Kidney tubule cell (primary cell): Measurements from ENCODE around the gene CDK5RAP2.
A peak's percentile ranks its signal among the peaks of the same experiment; 100 is the strongest.
"Not testable (repeated sequence)": the region's sequence is repeated elsewhere in the genome, so short reads cannot be mapped to it uniquely, and the experiment has no call there.

ENCODE experiments used
- DNase-seq: peaks from one replicate; pipeline ENCODE4 v3.0.0-alpha.2; 2018; ENCODE audit warnings: low spot score

The CDK5RAP2 gene

DNA sequence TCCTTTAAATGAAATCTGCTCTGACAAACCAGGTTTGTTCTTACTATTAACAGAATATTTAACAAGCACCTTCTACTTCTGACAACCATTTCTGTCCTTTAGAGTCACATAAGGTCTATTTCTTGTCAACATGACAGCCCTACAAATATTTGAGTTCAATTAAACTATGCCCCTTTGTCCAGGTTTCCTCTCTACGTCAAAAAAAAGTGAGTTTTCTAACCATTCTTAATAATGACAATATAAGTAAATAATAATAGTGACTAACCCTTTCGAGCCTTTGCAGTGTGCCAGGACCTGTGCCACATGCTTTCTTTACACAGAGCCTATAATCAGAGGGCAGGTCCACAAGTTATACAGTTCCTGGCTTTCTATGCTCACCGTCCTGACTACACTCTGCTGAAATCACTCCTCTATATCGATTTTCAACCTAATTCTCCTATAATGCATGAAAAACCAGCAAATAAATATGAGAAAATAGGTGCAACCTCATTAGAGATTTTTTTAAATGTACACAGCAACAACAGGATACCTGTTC lies 115.0 kb downstream of the CDK5RAP2 start:
- no peak for DNase-seq

DNA sequence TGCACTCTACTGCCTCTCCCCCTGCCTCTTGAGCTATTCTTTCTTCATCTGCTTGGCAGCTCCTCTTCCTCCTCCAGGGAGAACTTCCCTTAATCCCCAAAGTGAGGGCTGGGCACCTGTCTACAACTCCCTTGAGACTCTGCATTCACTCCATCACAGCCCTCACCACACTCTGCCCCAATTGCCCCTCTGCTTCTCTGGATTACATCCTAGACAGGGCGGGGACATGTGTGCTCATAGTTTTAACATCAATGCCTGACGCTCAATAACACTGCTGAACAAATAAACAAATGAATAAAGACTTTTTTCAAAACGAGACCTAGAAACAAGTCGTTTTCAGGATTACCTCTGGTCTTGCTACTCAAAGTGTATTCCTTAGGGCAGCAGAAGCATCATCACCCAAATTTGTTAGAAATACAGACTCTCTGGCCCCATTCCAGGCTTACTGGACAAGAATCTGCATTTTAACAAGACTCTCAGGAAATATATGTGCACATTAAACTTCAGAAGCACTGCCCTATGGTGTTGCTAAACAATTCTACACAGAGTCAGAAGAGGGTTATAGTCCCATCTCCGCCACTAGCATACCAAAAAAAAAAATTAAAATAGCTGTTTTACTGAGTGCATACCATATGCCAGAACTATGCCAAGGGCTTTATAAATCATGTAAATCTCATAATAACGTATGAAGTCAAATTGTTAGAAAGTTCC lies 115.6 kb downstream of the CDK5RAP2 start:
- DNase-seq: no peak

GRCh38 chr9:120463765-120464164 lies 116.2 kb downstream of the CDK5RAP2 start:
- DNase-seq: no peak

DNA sequence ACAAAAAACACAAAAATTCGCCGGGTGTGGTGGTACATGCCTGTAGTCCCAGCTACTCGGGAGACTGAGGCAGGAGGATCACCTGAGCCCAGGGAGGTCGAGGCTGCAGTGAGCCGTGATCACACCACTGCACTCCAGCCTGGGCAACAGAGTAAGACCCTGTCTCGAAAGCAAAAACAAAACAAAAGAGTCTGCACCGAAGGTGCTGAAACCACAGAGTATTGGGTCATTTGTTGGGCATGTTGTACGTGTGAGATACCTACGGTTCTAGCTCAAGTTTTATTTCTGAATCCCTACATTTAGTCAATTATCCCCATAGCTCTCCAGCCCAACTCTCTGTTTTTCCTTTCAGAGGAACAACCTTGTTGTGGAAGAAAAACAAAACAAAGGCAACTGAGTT lies 118.3 kb downstream of the CDK5RAP2 start:
- DNase-seq: not testable (repeated sequence)

DNA sequence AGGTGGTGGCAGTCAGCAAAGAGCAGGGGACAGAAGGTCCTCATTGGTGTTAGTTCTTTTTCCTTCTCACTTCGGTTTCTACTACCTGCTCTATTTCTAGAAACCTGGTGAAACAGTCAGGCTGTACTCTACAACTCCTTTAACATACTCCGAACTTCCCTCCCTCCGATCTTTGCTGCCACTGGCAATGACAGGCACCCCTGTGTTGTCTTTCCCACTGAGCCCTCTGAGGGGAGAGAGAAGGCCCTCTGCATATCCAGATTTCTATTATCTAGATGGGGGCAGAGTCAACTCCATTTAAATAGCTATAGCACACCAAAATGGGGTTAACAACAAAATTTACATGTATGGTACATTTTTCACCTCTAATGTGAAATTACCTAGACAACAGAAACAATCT lies 123.7 kb downstream of the CDK5RAP2 start:
- no peak for DNase-seq

GRCh38 chr9:120454467-120454866 lies 125.5 kb downstream of the CDK5RAP2 start:
- DNase-seq: no peak

- no peak for DNase-seq
Observed at GRCh38 chr9:120453792-120454191, 126.2 kb downstream of the CDK5RAP2 start.

DNA sequence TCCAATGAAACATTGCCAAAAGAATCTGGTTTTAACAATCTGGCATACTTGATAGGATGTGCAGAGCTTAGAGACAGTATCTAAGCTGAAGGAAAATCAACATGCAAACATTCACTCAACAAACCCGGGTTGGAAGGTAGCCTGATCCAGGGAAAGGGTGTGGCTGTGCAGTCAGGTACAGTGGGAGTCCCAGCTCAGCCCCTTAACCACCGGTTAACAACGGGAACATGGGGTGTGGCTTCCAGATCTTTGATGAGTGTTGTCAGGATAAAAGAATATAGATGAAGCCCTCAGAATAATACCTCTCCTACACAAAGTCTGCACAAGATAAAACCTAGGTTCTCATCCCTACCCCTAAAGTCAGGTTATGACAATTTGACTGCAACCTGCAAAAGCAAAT lies 127.3 kb downstream of the CDK5RAP2 start:
- no peak for DNase-seq

DNA sequence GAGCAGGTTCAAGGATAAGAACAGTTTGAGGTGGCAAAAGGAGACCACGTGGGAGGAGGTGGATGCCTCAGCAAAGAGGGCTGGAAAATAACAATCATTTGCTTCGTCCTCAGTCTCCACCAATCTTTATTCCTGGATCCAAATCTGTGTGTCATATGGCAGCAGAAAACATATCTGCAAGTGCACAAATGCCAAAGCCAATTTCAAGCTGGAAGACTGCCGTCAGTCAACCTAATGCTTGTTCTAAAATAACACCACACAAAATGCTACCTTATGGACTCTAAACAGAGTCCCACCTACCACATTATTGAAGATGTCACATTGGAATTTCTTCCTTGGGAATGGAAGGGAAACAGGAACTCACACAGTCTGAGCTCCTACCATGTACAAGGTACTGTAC lies 129.1 kb downstream of the CDK5RAP2 start:
- DNase-seq: no peak

DNA sequence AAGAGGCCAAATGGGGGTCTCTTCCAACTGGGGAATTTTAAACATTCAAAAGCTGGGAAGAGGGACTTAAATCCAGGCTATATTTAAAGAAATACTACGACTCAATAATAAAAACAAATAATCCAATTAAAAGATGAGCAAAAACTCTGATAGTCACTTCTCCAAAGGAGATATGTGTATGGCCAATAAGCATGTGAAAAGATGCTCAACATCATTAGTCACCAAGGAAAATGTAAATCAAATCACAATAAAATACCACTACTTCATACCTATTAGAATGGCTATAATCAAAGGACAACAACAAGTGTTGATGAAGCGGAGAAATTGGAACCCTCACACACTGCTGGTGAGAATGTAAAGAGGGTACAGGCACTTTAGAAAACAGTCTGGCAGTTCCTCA lies 130.4 kb downstream of the CDK5RAP2 start:
- DNase-seq: no peak

DNA sequence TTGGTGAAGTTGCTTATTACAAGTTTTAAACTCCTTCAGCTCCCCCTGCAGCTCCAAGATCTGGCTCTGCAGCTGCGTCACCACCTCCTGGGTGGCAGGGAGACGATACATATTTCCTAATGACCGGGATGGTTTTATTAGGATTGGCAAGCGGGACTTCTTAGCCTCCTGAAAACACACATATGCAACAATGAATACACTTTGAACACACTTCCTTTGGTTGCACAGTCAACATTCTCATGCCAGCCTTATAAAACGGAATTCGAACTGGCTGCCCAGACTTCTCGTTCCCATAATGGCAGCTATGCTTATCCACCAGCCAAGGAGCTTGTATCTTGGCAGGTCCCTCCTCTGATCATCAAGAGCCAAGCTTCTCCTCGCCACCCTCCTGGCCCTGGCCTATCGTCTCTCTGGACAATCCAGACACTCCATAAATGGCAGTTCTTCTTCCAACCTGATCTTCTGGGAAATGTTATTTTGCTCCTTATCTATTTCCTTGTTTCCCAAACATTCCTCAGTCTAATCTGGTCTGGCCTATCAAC lies 131.9 kb downstream of the CDK5RAP2 start:
- no peak for DNase-seq

GRCh38 chr9:120446671-120447070 lies 133.3 kb downstream of the CDK5RAP2 start:
- no peak for DNase-seq

DNA sequence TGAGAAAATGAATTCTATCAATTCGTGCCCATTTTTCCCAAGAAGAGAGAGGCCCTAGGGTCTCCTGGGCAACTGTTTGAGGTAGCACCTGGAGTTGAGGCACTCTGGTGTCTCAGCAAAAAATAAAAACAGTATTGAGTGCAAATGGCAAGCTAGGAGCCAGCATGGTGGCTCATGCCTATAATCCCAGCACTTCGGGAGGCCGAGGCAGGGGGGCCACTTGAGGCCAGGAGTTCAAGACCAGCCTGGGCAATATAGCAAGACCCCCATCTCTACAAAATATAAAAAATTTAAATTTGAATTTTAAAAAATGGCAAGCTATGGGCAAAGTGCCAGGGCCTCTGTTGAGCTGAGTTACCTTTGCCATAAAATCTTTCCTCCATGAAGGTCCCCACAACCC lies 136.0 kb downstream of the CDK5RAP2 start:
- no peak for DNase-seq

GRCh38 chr9:120443489-120443888 lies 136.5 kb downstream of the CDK5RAP2 start:
- peak; percentile 25 for DNase-seq

- no peak for DNase-seq
Observed at GRCh38 chr9:120442308-120442995, 137.5 kb downstream of the CDK5RAP2 start.

DNA sequence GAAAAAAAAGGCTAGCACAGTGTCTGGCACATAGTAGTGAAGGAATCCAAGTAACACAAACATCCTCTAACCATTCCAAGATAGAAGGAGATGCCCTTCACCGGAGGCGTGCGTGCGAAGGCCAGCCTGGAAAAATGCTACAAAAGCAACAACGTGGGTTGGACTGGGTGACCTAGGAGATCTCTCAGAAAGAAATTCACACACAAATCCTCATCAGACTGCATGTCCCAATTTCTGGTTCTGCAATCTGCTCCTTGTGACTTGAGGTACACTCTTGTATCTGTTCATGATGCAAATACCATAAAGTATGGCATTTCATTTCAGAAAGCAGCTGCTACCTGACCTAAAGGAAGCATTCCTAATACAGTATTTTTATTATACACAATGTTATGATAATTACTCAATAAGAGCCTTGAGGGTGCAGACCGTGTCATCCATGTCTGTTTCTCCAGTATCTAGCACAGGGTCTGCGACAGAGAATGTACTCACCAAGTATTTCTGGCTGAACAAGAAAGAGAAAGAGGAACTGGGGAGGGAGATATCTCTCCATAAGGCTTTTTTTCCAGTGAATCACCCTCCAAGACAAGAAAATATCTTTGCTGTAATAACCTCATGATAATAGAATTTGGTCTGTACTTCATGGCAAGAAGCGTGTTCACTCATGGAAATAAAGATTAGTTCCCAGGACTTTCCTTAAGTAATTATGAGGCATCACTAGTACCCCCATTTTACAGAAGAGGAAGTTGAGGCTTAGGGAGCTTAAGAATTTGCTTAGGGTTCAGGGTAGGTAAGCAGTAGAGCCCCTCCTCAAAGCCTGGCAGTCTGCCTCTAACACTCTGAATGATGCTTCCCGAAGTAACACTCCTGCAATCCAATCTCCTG lies 138.3 kb downstream of the CDK5RAP2 start:
- DNase-seq: peak; percentile 58

- no peak for DNase-seq
Observed at GRCh38 chr9:120440791-120441190, 139.2 kb downstream of the CDK5RAP2 start.

GRCh38 chr9:120439926-120440325 lies 140.0 kb downstream of the CDK5RAP2 start:
- no peak for DNase-seq

- peak; percentile 17 for DNase-seq
Observed at GRCh38 chr9:120438836-120439546, 141.0 kb downstream of the CDK5RAP2 start.

- DNase-seq: no peak
Observed at GRCh38 chr9:120438111-120438510, 141.9 kb downstream of the CDK5RAP2 start.

GRCh38 chr9:120436983-120437475 lies 142.9 kb downstream of the CDK5RAP2 start:
- DNase-seq: no peak
